Naive B cell (primary cell): Measurements from ENCODE around the gene GUCD1. TPM values are rescaled to one million over a fixed set of nuclear protein-coding genes. Genes with fewer than 3 reads are reported as not detected.
A peak's percentile ranks its signal among the peaks of the same experiment; 100 is the strongest.
"Not testable (repeated sequence)": the region's sequence is repeated elsewhere in the genome, so short reads cannot be mapped to it uniquely, and the experiment has no call there.

Experiments
- ATAC-seq, 2 donors: fragments of 150-1000 bp; cut with Tn5 transposase; 2 replicates each; pipeline ENCODE4 v1.10.0; 2021; ENCODE audit warnings: low read depth in 2 of 2, mild to moderate bottlenecking in 2 of 2, moderate library complexity in 2 of 2
- DNase-seq: peaks from one replicate; pipeline ENCODE4 v3.0.0; 2022
- H3K27ac Mint-ChIP-seq, 6 donors: one replicate each; pipeline ENCODE4 v1.8.0; 2020 to 2022; ENCODE audit warnings: mild to moderate bottlenecking in 6 of 6, mixed read lengths in 6 of 6, moderate library complexity in 5 of 6, inconsistent platforms in 2 of 6
- H3K27me3 Mint-ChIP-seq, 3 donors: one replicate each; pipeline ENCODE4 v1.8.0; 2021 to 2022; ENCODE audit warnings: mixed read lengths in 3 of 3, mild to moderate bottlenecking in 1 of 3
- H3K36me3 Mint-ChIP-seq, 2 donors: one replicate each; pipeline ENCODE4 v1.8.0; 2020 to 2022; ENCODE audit warnings: mixed read lengths in 2 of 2, inconsistent platforms in 1 of 2, mild to moderate bottlenecking in 1 of 2
- H3K4me1 Mint-ChIP-seq, 3 donors: one replicate each; pipeline ENCODE4 v1.8.0; 2020 to 2022; ENCODE audit warnings: mixed read lengths in 3 of 3, inconsistent platforms in 1 of 3, mild to moderate bottlenecking in 1 of 3, moderate library complexity in 1 of 3
- H3K4me3 Mint-ChIP-seq, 8 donors: one replicate each; pipeline ENCODE4 v1.8.0; 2020 to 2022; ENCODE audit warnings: mild to moderate bottlenecking in 8 of 8, mixed read lengths in 8 of 8, moderate library complexity in 8 of 8, inconsistent platforms in 2 of 8
- H3K9me3 Mint-ChIP-seq, 7 donors: one replicate each; pipeline ENCODE4 v1.8.0; 2020 to 2022; ENCODE audit warnings: mixed read lengths in 7 of 7, mild to moderate bottlenecking in 5 of 7, inconsistent platforms in 2 of 7, moderate library complexity in 1 of 7
- polyA plus RNA-seq, 6 donors: library from polyadenylated mRNA; unstranded; fragments of 300-500 nt; fragmentation: Illumina TruSeq; gene quantifications; one replicate each; pipeline ENCODE4 v1.2.3, GENCODE V29; 2021; ENCODE audit warnings: low read depth in 6 of 6

Gene GUCD1
- 100 to 1,000 TPM; 374 to 564 (median 422) TPM for polyA plus RNA-seq

DNA sequence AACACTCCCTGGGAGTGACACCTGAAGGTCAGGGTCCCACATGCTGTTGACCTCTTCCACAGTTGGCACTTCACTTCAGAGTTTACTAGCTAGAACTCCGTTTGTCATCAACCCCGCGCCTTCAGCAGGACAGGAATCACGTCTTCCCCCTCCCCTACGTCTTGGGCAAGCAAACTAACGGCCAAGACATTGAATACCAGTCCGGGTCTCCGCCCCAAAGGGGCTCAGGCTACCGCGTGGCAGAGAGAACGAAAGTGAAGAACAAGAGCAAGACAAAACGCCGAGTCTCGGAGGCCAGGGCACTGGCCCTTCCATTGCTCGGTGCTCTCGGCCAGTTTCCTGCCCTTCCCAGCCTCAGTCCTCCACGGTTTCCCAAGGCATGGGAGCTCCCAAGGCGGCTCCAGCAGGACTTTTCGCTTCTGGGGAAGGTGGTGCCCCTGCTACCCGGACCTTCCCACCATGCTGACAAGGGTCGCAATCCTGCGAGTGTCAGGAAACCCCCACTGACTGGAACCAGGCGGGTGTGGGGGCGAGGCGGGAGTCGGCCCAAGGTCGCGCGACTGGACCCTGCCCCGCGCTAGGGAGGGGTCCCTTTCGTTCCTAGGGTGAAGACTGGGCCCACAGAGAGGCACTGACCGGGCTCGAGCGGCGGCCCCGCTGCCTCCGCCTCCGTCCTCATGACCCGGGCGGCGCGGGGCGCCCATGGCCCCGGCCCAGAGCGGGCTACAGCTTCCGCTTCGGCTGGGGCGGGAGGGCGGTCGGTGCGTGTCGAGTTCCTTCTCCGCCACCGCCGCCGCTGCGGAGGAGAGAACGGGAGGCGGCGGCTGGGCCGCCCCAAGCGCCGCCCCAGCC is at the start of gene GUCD1:
Gene GUCD1, minus strand, starts transcription at position 826 of the 852 bp plus-strand sequence. Its CDS starts 147 bp downstream, at position 679.
- peak within 1 kb of the TSS; percentile 92 to 100 (median 99) for H3K4me3 Mint-ChIP-seq
- no peak for ATAC-seq
- peak; percentile 22 for DNase-seq
- H3K9me3 Mint-ChIP-seq: no peaks in the 10 kb centered on the region
- H3K27me3 Mint-ChIP-seq: no peaks in the 10 kb centered on the region
- peak within 1 kb of the TSS; percentile 95 to 99 (median 98) for H3K27ac Mint-ChIP-seq
- peaks cover 73 to 87% (median 83%) of the 10 kb centered on the region in 3 donors for H3K4me1 Mint-ChIP-seq
- H3K36me3 Mint-ChIP-seq: peaks cover 12 to 25% of the 10 kb centered on the region in 2 donors

DNA sequence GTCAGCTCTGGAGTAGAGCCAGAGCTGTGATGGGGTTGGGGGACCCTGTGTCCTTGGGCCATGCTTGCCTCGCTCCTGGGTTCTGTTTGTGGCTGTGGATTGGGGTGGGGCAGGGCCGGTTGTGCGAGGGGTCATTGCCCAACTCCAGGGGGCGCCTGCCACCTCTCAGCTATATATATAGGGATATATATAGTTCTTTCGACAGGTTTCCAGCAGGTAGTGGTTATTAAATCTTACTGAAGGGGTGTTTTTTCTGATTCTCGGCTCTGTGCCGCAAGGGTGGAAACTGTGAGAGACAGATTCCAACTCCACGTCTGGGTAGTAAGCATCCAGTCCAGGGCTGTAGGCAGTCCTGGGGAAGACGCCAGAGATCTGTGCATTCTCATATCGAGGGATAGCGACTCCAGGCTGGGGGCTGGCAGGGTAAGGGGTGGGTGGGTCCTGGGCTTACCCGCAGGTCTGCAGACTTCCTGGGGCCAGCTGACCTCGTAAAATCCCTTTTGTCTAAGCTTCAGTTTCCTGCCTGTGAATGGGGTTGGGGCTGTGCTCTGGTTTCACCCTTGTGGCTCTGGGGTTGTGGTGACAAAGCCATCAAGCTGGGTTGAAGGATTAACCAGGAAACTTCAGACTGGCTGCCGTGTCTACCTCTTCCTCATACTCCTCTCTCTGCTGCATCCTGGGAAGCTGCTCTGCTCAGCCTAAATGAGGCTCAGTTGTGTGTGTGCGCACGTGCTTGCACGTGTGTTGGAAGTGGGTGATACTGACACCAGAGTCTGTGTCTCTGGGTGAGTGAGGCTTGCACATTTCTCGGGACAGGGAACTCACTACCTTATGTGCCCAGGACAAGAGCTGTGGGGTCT is 49.1 kb upstream of the GUCD1 start:
- not testable (repeated sequence) for H3K9me3 Mint-ChIP-seq, H3K27me3 Mint-ChIP-seq, H3K36me3 Mint-ChIP-seq, DNase-seq
- peak; percentile 19 to 39 for ATAC-seq
- Mint-ChIP-seq H3K27ac (peak overlapping the region in 4 of 6 donors; percentile 51 to 84 (median 69)), H3K4me3 (peak overlapping the region in 5 of 8 donors; percentile 3 to 67 (median 39)), H3K4me1 (peaks cover 13 to 23% (median 18%) of the 10 kb centered on the region in 3 donors)

DNA sequence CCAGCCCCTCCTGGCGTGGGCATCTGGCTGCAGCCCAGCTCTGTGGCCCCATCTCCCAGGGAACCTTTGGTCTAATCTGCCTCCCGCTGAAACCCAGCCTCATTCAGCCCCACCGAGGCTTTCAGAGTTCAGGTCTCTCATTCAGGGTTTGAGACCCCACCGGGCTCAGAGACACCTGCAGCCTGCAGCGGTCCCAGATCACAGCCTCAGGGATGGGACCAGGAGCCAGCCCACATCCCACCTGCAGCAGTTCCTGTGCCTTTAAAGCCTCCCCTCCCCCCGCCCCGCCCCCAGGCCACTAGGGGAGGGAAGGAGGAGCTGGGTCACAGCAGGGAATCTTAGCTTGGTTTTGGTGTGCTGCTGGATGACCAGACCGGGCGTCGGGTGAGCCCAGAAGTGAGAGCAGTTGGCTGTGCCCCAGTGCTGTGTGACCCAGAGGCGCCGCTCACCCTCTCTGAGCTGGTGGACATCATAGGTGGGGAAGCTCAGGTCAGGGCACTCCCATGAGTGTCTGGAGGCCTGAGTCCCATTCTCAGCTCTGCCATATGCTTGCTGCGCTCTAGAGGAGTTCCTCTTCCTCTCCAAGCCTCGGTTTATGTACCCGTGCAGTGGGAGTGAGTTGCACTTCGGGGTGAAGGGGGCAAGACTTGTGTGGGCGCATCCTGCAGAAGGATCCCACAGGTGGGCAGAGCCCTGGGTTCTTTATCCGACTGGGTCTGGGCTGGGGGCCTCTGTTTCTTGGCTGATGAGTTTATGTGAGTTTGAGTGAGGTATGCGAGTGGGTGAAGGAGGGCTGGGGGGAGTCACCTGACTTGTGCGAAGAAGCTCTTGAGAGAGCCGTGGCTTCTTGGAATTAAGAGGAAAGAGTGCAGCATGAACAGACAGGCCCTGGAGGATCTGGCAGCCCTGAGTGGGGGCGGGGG is 48.2 kb upstream of the GUCD1 start, which contains the start of gene GGT1:
Gene GGT1, plus strand, starts transcription at position 347 of the 923 bp plus-strand sequence. CDS start 7,889 bp downstream, outside the sequence.
- not testable (repeated sequence) for ATAC-seq, DNase-seq, H3K9me3 Mint-ChIP-seq, H3K36me3 Mint-ChIP-seq, H3K27me3 Mint-ChIP-seq
- Mint-ChIP-seq H3K4me3 (peak within 1 kb of the TSS in 4 of 8 donors; percentile 3 to 67 (median 38)), H3K27ac (peak within 1 kb of the TSS in 4 of 6 donors; percentile 7 to 75 (median 55)), H3K4me1 (peaks cover 13 to 23% (median 19%) of the 10 kb centered on the region in 3 donors)

DNA sequence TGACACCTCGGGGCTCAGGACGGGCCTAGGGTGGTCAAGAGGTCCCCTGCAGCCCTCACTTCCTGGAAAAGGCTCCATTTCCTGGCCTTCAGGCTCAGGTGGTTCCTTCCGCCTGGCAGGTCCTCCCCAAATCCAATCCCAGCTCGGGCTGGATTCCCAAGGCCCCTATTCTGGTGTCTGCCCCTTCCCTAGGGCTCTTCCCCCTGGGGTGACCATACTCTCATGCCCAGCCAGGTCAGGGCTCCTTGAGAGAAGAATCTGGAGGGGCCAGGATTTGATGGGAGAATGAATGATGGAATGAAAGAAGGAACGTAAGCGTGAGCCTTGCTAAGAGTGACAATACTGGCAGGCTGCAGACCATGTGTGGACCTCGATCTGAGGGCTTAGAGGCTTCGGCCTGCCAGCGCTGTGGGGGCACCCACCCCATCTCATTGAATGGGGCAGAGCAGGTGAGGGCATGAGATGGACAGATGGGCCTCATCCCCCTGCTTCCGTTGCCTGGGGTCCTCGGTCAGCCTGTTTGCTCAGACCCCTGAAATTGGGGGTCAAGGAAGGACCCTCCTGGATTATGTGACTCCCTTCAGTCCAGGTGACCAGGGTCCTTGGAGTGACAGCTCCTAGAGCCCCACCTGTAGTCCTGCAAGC is 47.3 kb upstream of the GUCD1 start:
- not testable (repeated sequence) for ATAC-seq

DNA sequence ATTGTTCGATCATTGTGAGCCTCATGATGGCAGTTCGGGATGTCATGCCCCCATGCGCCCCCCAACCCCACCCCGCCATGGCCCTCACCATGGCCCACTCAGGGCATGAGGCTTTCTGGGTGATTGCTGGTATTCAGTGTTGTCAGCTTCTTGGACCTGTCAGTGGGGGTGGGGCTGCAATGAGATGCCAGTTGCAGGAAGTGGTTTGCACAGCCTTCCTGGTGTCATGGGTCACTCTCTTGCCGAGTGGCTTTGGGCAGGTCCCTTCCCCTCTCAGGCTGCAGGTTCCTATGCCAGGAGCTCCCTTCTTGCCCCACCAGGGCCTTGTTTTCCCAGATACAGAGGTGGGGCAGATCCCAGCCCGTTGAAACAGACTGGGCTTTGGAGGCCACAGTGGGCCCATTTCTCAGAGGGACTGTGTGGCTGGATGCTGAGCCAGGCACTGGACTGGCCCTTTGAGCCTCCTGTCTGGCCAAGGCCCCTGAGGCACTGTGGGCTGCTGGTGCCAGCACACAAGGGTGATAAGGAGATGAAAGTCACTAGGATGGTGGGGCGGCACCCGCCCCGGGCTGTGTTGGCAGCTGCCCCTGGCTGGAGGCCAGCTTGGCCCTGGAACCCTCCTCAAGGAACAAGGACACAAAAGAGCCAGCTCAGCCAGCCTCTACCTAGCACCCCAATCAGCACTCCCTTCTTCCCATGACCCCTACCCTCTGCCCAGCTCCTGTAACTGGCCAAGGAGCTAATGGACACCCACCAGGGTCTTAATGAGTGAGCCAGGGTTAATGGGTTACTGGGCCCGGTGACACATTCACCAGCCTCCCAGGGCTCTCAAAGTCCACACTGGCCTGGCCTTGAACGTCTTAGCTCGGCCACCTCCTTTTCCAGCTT is 46.5 kb upstream of the GUCD1 start:
- Mint-ChIP-seq H3K4me3 (no peak overlapping the region), H3K27me3 (no peaks in the 10 kb centered on the region), H3K4me1 (peaks cover 13 to 21% (median 15%) of the 10 kb centered on the region in 3 donors), H3K36me3 (no peaks in the 10 kb centered on the region), H3K9me3 (peaks cover 0 to 1% (median 0%) of the 10 kb centered on the region in 7 donors), H3K27ac (peak overlapping the region in 2 of 6 donors; percentile 42 to 53)
- no peak for ATAC-seq
- DNase-seq: no peak

More for the DNA sequence above, 47.3 kb upstream of the GUCD1 start:
- H3K4me3 Mint-ChIP-seq, H3K36me3 Mint-ChIP-seq, DNase-seq, H3K27me3 Mint-ChIP-seq, H3K9me3 Mint-ChIP-seq: not testable (repeated sequence)
- peaks cover 13 to 21% (median 15%) of the 10 kb centered on the region in 3 donors for H3K4me1 Mint-ChIP-seq
- peak overlapping the region in 1 of 6 donors; percentile 47 for H3K27ac Mint-ChIP-seq

DNA sequence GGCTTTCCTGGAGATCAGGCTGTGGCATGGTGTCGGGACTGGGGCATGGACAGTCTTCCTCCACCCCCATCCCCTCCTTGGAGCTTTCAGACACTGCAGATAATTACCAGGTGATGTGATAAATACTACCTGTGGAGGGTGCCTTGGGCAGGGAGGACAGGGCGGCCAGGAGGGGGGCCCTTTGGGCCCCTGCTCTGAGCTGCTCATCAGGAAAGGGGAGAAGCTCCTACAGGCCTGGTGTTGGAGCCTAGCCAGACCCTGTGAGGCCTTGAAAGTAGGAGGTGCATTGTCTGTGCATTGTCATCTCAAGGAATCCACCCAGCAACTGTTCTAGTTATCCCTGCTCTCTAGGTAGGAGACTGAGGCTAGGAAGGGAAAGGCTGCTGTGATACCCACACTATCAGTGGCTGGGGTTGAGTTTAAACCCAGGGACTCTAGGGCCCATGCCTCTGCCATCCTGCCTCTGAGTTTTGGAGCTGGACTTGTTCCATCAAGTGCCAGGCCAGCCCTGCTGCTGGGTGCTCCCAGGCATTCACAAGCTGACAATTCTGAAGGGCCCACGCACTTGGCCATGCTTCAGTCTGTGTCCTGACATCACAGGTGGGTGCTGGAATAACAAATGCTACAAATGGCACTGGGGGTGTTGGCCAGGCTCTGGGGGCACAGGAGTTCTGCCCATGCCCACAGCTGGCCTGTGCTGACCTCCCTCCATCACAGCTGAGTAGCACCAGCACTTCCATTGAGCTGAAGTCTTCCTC is 45.2 kb upstream of the GUCD1 start:
- not testable (repeated sequence) for H3K4me3 Mint-ChIP-seq, H3K27me3 Mint-ChIP-seq, H3K9me3 Mint-ChIP-seq, ATAC-seq, H3K36me3 Mint-ChIP-seq, DNase-seq
- H3K4me1 Mint-ChIP-seq: peaks cover 13 to 21% (median 15%) of the 10 kb centered on the region in 3 donors
- peak overlapping the region in 2 of 6 donors; percentile 22 to 63 for H3K27ac Mint-ChIP-seq

DNA sequence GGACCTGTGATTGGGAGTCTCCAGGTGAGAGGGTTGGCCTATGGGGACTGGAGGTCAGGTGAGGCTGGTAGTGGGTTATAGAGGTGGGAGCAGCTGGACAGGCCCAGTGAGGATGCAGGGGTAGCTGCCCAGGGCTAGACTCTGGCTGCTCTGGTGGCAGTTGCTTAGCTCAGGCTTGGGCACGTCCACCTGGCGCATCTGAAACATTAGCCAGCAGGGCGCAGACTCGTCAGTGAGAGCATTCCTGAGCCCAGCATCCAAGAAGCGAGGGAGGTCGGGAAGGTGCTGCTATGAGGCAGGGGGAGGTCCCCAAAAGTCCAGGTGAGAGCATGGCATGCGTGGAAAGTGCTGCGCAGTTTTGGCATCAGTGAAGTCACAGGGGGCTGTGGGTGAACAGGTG is 44.6 kb upstream of the GUCD1 start:
- H3K36me3 Mint-ChIP-seq: no peaks in the 10 kb centered on the region
- no peak overlapping the region for H3K4me3 Mint-ChIP-seq
- H3K27ac Mint-ChIP-seq: peak overlapping the region in 3 of 6 donors; percentile 22 to 63 (median 53)
- H3K4me1 Mint-ChIP-seq: peaks cover 13 to 21% (median 15%) of the 10 kb centered on the region in 3 donors
- DNase-seq: no peak
- no peak for ATAC-seq
- peaks cover 0 to 10% (median 0%) of the 10 kb centered on the region in 3 donors for H3K27me3 Mint-ChIP-seq
- H3K9me3 Mint-ChIP-seq: peaks cover 0 to 1% (median 0%) of the 10 kb centered on the region in 7 donors

DNA sequence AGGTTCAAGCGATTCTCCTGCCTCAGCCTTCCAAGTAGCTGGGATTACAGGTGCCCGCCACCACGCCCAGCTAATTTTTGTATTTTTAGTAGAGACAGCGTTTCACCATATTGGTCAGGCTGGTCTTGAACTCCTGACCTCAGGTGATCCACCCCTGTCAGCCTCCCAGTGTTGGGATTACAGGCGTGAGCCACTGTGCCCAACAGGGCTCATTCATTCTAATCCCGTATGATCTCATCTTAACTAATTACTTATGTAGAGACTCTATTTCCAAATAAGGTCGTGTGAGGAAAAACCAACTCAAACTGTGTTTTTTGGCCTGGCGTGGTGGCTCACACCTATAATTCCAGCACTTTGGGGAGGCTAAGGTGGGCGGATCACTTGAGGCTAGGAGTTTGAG is 42.1 kb upstream of the GUCD1 start:
- ATAC-seq, DNase-seq, H3K4me3 Mint-ChIP-seq, H3K9me3 Mint-ChIP-seq, H3K27ac Mint-ChIP-seq, H3K36me3 Mint-ChIP-seq: not testable (repeated sequence)
- H3K27me3 Mint-ChIP-seq: peaks cover 0 to 15% (median 4%) of the 10 kb centered on the region in 3 donors
- peaks cover 6 to 10% (median 8%) of the 10 kb centered on the region in 3 donors for H3K4me1 Mint-ChIP-seq

DNA sequence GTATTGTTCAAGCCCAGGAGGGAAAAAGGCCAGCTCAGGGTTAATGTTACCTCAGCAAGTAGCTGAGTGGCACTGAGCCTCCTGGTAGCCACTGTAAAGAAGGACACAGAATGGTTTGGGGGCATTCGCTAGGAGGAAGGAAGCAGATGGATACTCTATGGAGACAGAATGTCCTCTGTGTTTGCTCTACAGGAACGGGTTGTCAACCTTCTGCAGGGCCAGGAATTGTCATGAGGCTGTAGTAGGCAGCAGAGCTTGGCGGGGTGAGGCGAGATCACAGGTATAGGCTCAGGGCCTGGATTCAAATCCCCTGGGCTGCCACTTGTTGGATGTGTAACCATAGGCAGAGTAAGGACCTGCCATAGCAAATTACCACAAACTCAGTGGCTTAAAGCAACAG is 40.9 kb upstream of the GUCD1 start:
- H3K36me3 Mint-ChIP-seq: no peaks in the 10 kb centered on the region
- DNase-seq: no peak
- H3K4me3 Mint-ChIP-seq: no peak overlapping the region
- H3K27me3 Mint-ChIP-seq: peaks cover 0 to 28% (median 5%) of the 10 kb centered on the region in 3 donors
- peaks cover 0 to 1% (median 0%) of the 10 kb centered on the region in 7 donors for H3K9me3 Mint-ChIP-seq
- ATAC-seq: no peak
- H3K4me1 Mint-ChIP-seq: peaks cover 6 to 9% (median 8%) of the 10 kb centered on the region in 3 donors
- H3K27ac Mint-ChIP-seq: peak overlapping the region in 1 of 6 donors; percentile 36

DNA sequence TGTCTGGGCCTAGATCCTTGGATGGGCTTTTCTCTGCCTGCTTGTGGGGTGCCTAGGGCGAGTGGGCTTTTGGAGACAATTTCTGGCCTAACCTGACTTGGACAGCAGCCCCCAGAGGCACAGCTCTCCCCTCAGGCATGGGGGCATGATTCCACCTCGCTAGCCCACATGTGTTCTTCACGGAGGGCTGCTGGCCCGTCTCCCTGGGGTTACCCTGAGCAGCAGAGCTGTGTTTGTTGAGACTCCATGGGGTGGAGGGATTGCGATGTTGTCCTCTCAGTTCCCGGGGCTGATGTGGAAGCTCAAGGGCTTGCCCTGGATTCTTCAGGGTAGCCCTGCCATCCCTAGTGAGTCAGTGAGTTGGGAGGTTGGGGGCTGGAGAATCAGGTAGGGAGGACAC is 40.3 kb upstream of the GUCD1 start:
- H3K9me3 Mint-ChIP-seq: peaks cover 0 to 1% (median 0%) of the 10 kb centered on the region in 7 donors
- H3K27me3 Mint-ChIP-seq: peaks cover 0 to 32% (median 5%) of the 10 kb centered on the region in 3 donors
- H3K36me3 Mint-ChIP-seq: no peaks in the 10 kb centered on the region
- H3K4me3 Mint-ChIP-seq: no peak overlapping the region
- no peak overlapping the region for H3K27ac Mint-ChIP-seq
- DNase-seq (no peak), ATAC-seq (no peak)
- H3K4me1 Mint-ChIP-seq: peaks cover 6 to 8% (median 7%) of the 10 kb centered on the region in 3 donors
